GM12892 (cell line): ENCODE data around the gene HAO2.

Source experiments
- POLR2A ChIP-seq: IDR thresholded peaks from 2 replicates; pipeline ENCODE4 v1.6.1; 2011; ENCODE audit warnings: low read depth, low read length, control low read depth
- POLR2AphosphoS5 ChIP-seq: IDR thresholded peaks from 2 replicates; pipeline ENCODE4 v1.6.1; 2011; ENCODE audit warnings: low read depth, low read length, control low read depth

DNA sequence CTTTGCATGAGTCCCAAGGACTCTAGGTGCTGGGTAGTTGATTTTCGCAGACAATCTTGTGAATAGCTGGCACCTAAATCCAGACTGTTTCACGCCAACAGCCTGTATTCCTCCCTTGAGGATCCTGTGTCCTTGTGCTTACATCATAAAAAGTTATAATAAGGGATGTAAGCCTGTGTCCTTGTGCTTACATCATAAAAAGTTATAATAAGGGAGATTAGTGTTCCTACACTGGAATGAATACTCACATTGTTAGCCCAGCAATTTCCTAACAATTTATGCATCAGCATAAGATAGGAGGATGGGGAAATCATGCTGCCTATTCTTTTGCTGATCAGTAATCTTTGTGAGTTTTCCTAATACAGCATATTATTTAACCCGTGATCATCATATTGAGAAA is 42.4 kb downstream of the HAO2 start:
- TF ChIP-seq POLR2AphosphoS5 (no peak), POLR2A (no peak)
